ENCODE data around the gene SLAMF6. TPM values are rescaled to one million over a fixed set of nuclear protein-coding genes. Genes with fewer than 3 reads are reported as not detected.

SLAMF6 gene
- total RNA-seq, 1 experiment from 2014 or later, result not detected

DNA sequence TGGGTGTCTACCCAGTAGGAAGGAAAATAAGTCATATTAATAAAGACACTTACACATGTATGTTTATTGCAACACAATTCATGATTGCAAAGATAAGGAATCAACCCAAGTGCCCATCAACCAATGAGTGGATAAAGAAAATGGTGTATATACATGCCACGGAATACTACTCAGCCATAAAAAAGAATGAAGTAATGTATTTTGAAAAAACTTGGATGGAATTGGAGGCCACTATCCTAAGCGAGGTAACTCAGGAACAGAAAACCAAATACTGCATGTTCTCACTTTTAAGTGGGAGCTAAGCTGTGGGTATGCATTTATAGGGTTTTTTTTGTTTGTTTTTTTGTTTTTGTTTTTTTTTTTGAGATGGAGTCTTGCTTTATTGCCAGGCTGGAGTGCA, 73.6 kb downstream of the SLAMF6 start:
- ChIA-PET POLR2A (no interaction called here), CTCF (no interaction called here)
- Histone ChIP-seq H3K27ac (ENCODE audit: low read length) (no peak overlapping the region), H3K27me3 (ENCODE audit: control insufficient read depth, insufficient read depth, low read length) (no peaks in the 10 kb centered on the region; the same call in 1 of the 2 replicates), H3K9me3 (ENCODE audit: control insufficient read depth, insufficient read depth, low read depth, low read length) (no peaks in the 10 kb centered on the region), H3K36me3 (ENCODE audit: control insufficient read depth, insufficient read depth, low read length) (no peaks in the 10 kb centered on the region), H3K4me1 (ENCODE audit: control insufficient read depth, insufficient read depth, low read length) (no peaks in the 10 kb centered on the region), H3K4me3 (ENCODE audit: low read depth in 2 of 2, low read length in 2 of 2) (no peak overlapping the region)
- BruUV-seq (replicated peaks), result no TSS peak
- DNase-seq (ENCODE audit: low read depth, low spot score) (no peak), ATAC-seq (no peak)
- in situ Hi-C loops (cut with HindIII; ENCODE audit: low pct_unique_long_range_greater_than_20kb, low sequenced_read_pairs), result no loop called here
- intact Hi-C loops (cut with micrococcal nuclease; ENCODE audit: unreplicated experiment), result no loop called here
- no peak for TF ChIP-seq TCF7L2 (IDR thresholded peaks at IDR 0.05; ENCODE audit: low read depth, low read length)

GRCh38 chr1:160446945-160447600, 76.0 kb downstream of the SLAMF6 start:
- ChIA-PET CTCF (interaction anchor here (0.6 kb wide), 1 partner anchor 366 kb away, joined by 6 read pairs; the partner anchor contains the start of gene KCNJ9), POLR2A (no interaction called here)
- Histone ChIP-seq H3K27me3 (ENCODE audit: control insufficient read depth, insufficient read depth, low read length) (no peaks in the 10 kb centered on the region; the same call in 1 of the 2 replicates), H3K9me3 (ENCODE audit: control insufficient read depth, insufficient read depth, low read depth, low read length) (no peaks in the 10 kb centered on the region), H3K36me3 (ENCODE audit: control insufficient read depth, insufficient read depth, low read length) (no peaks in the 10 kb centered on the region), H3K27ac (ENCODE audit: low read length) (no peak overlapping the region), H3K4me3 (ENCODE audit: low read depth in 2 of 2, low read length in 2 of 2) (no peak overlapping the region), H3K4me1 (ENCODE audit: control insufficient read depth, insufficient read depth, low read length) (no peaks in the 10 kb centered on the region)
- no peak for DNase-seq (ENCODE audit: low read depth, low spot score)
- no TSS peak for BruUV-seq (replicated peaks)
- no peak for ATAC-seq
- in situ Hi-C loops (cut with HindIII; ENCODE audit: low pct_unique_long_range_greater_than_20kb, low sequenced_read_pairs), result no loop called here
- intact Hi-C loops (cut with micrococcal nuclease; ENCODE audit: unreplicated experiment), result no loop called here
- TF ChIP-seq SIN3A (IDR thresholded peaks at IDR 0.05; ENCODE audit: borderline replicate concordance, insufficient read depth, low read depth, low read length), result no peak
- TF ChIP-seq, protein P1, sequence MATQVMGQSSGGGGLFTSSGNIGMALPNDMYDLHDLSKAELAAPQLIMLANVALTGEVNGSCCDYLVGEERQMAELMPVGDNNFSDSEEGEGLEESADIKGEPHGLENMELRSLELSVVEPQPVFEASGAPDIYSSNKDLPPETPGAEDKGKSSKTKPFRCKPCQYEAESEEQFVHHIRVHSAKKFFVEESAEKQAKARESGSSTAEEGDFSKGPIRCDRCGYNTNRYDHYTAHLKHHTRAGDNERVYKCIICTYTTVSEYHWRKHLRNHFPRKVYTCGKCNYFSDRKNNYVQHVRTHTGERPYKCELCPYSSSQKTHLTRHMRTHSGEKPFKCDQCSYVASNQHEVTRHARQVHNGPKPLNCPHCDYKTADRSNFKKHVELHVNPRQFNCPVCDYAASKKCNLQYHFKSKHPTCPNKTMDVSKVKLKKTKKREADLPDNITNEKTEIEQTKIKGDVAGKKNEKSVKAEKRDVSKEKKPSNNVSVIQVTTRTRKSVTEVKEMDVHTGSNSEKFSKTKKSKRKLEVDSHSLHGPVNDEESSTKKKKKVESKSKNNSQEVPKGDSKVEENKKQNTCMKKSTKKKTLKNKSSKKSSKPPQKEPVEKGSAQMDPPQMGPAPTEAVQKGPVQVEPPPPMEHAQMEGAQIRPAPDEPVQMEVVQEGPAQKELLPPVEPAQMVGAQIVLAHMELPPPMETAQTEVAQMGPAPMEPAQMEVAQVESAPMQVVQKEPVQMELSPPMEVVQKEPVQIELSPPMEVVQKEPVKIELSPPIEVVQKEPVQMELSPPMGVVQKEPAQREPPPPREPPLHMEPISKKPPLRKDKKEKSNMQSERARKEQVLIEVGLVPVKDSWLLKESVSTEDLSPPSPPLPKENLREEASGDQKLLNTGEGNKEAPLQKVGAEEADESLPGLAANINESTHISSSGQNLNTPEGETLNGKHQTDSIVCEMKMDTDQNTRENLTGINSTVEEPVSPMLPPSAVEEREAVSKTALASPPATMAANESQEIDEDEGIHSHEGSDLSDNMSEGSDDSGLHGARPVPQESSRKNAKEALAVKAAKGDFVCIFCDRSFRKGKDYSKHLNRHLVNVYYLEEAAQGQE (IDR thresholded peaks at IDR 0.05; ENCODE audit: insufficient read depth in 1 of 2, low read depth in 2 of 2, low read length in 1 of 2), result no peak
- no peak for TF ChIP-seq TCF7L2 (IDR thresholded peaks at IDR 0.05; ENCODE audit: low read depth, low read length)
- no peak for TF ChIP-seq POLR2AphosphoS5 (IDR thresholded peaks at IDR 0.05; ENCODE audit: low read depth, low read length)
- TF ChIP-seq, protein P2, sequence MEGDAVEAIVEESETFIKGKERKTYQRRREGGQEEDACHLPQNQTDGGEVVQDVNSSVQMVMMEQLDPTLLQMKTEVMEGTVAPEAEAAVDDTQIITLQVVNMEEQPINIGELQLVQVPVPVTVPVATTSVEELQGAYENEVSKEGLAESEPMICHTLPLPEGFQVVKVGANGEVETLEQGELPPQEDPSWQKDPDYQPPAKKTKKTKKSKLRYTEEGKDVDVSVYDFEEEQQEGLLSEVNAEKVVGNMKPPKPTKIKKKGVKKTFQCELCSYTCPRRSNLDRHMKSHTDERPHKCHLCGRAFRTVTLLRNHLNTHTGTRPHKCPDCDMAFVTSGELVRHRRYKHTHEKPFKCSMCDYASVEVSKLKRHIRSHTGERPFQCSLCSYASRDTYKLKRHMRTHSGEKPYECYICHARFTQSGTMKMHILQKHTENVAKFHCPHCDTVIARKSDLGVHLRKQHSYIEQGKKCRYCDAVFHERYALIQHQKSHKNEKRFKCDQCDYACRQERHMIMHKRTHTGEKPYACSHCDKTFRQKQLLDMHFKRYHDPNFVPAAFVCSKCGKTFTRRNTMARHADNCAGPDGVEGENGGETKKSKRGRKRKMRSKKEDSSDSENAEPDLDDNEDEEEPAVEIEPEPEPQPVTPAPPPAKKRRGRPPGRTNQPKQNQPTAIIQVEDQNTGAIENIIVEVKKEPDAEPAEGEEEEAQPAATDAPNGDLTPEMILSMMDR (IDR thresholded peaks at IDR 0.05), result no peak

- ChIA-PET POLR2A (no interaction called here), CTCF (no interaction called here)
- Histone ChIP-seq H3K27me3 (ENCODE audit: control insufficient read depth, insufficient read depth, low read length) (no peaks in the 10 kb centered on the region), H3K9me3 (ENCODE audit: control insufficient read depth, insufficient read depth, low read depth, low read length) (no peaks in the 10 kb centered on the region), H3K36me3 (ENCODE audit: control insufficient read depth, insufficient read depth, low read length) (no peaks in the 10 kb centered on the region), H3K27ac (ENCODE audit: low read length) (no peak overlapping the region), H3K4me3 (ENCODE audit: low read depth in 2 of 2, low read length in 2 of 2) (no peak overlapping the region), H3K4me1 (ENCODE audit: control insufficient read depth, insufficient read depth, low read length) (0 out of 2 replicates have a peak, but pooled peaks cover 12% of the 10 kb centered on the region)
- no peak for DNase-seq (ENCODE audit: low read depth, low spot score)
- TF ChIP-seq, protein P2 (IDR thresholded peaks at IDR 0.05), result no peak
- TF ChIP-seq TCF7L2 (IDR thresholded peaks at IDR 0.05; ENCODE audit: low read depth, low read length) (no peak), SIN3A (IDR thresholded peaks at IDR 0.05; ENCODE audit: borderline replicate concordance, insufficient read depth, low read depth, low read length) (no peak), POLR2AphosphoS5 (IDR thresholded peaks at IDR 0.05; ENCODE audit: low read depth, low read length) (no peak)
- TF ChIP-seq, protein P1 (IDR thresholded peaks at IDR 0.05; ENCODE audit: insufficient read depth in 1 of 2, low read depth in 2 of 2, low read length in 1 of 2), result no peak
- in situ Hi-C loops (cut with HindIII; ENCODE audit: low pct_unique_long_range_greater_than_20kb, low sequenced_read_pairs), result no loop called here
- intact Hi-C loops (cut with micrococcal nuclease; ENCODE audit: unreplicated experiment), result no loop called here
- no TSS peak for BruUV-seq (replicated peaks)
- no peak for ATAC-seq
These were observed 83.3 kb downstream of the SLAMF6 start for GRCh38 chr1:160439718-160440117.

Data from Panc1 (cell line).